Left ventricle myocardium inferior (tissue), 1 donor: ENCODE data around the gene MAN2B1. TPM values are rescaled to one million over a fixed set of nuclear protein-coding genes. Genes with fewer than 3 reads are reported as not detected.

ENCODE experiments used
- DNase-seq: peaks from one replicate; pipeline ENCODE4 v3.0.0-alpha.2; 2020
- H3K27ac ChIP-seq: fragments of 200-600 bp; replicated peaks from 2 replicates; pipeline ENCODE4 v1.8.0; 2021
- H3K27me3 ChIP-seq: fragments of 200-600 bp; 2 replicates; pipeline ENCODE4 v1.8.0; 2021; ENCODE audit warnings: low read depth
- H3K36me3 ChIP-seq: fragments of 200-600 bp; 2 replicates; pipeline ENCODE4 v1.8.0; 2021
- H3K4me1 ChIP-seq: fragments of 200-600 bp; 2 replicates; pipeline ENCODE4 v1.8.0; 2021
- H3K4me3 ChIP-seq: fragments of 200-600 bp; 2 replicates; pipeline ENCODE4 v1.8.0; 2021; ENCODE audit warnings: mild to moderate bottlenecking, moderate library complexity
- H3K9me3 ChIP-seq: fragments of 200-600 bp; replicated peaks from 2 replicates; pipeline ENCODE4 v1.8.0; 2021
- CTCF ChIP-seq: fragments of 200-600 bp; IDR thresholded peaks from 2 replicates; pipeline ENCODE4 v1.8.0; 2021; ENCODE audit warnings: antibody characterized with exemption, mild to moderate bottlenecking, borderline replicate concordance
- intact Hi-C: fragments of 100-400 bp; cut with micrococcal nuclease; formaldehyde crosslinking; loops from one replicate; pipeline ENCODE4 v1.11.0; 2022
- total RNA-seq: library from RNA; stranded (reverse); fragmentation: NEBNext Ultra II Directional; extraction: Animal tissue kit (Norgen Biotek cat#: 25700); gene quantifications from one replicate; pipeline ENCODE4 v1.2.1, GENCODE V29; 2021
- donor health status: DM: no; HTN: yes; CAD: no; lungs with severe emphysema.

Gene MAN2B1
- total RNA-seq, 1 donor from 2014 or later: 26.7 TPM

GRCh38 chr19:12695997-12696365 lies 29.4 kb upstream of the MAN2B1 start:
- peak overlapping the region; percentile 92 for H3K27ac ChIP-seq
- no peak for TF ChIP-seq CTCF
- H3K4me1 ChIP-seq: peaks cover 23% of the 10 kb centered on the region
- intact Hi-C loops: no loop called here
- H3K9me3 ChIP-seq: no peaks in the 10 kb centered on the region
- H3K27me3 ChIP-seq: no peaks in the 10 kb centered on the region
- peaks cover 23% of the 10 kb centered on the region for H3K36me3 ChIP-seq
- H3K4me3 ChIP-seq: peak overlapping the region; percentile 77
- no peak for DNase-seq

- H3K4me3 ChIP-seq: peak overlapping the region; percentile 77
- intact Hi-C loops: no loop called here
Measured at GRCh38 chr19:12695514-12695913, 29.0 kb upstream of the MAN2B1 start.

GRCh38 chr19:12695096-12695495 lies 28.6 kb upstream of the MAN2B1 start:
- TF ChIP-seq CTCF: no peak
- intact Hi-C loops: no loop called here
- no peak overlapping the region for H3K4me3 ChIP-seq

More at GRCh38 chr19:12695514-12695913, 29.0 kb upstream of the MAN2B1 start:
- Histone ChIP-seq H3K27me3 (no peaks in the 10 kb centered on the region), H3K4me1 (peaks cover 23% of the 10 kb centered on the region), H3K27ac (no peak overlapping the region), H3K36me3 (peaks cover 18% of the 10 kb centered on the region), H3K9me3 (no peaks in the 10 kb centered on the region)
- no peak for TF ChIP-seq CTCF
- DNase-seq: no peak

GRCh38 chr19:12694641-12695040 lies 28.1 kb upstream of the MAN2B1 start:
- Histone ChIP-seq H3K4me3 (no peak overlapping the region), H3K27ac (no peak overlapping the region), H3K36me3 (peaks cover 9% of the 10 kb centered on the region), H3K4me1 (peaks cover 23% of the 10 kb centered on the region), H3K9me3 (no peaks in the 10 kb centered on the region), H3K27me3 (no peaks in the 10 kb centered on the region)
- no peak for DNase-seq
- no peak for TF ChIP-seq CTCF
- intact Hi-C loops: no loop called here

More at GRCh38 chr19:12695096-12695495, 28.6 kb upstream of the MAN2B1 start:
- H3K9me3 ChIP-seq: no peaks in the 10 kb centered on the region
- no peak for DNase-seq
- peaks cover 14% of the 10 kb centered on the region for H3K36me3 ChIP-seq
- no peak overlapping the region for H3K27ac ChIP-seq
- no peaks in the 10 kb centered on the region for H3K27me3 ChIP-seq
- peaks cover 23% of the 10 kb centered on the region for H3K4me1 ChIP-seq

- intact Hi-C loops: no loop called here
- Histone ChIP-seq H3K4me3 (no peak overlapping the region), H3K9me3 (no peaks in the 10 kb centered on the region), H3K36me3 (peaks cover under 1% of the 10 kb centered on the region), H3K27ac (no peak overlapping the region), H3K4me1 (peaks cover 23% of the 10 kb centered on the region), H3K27me3 (no peaks in the 10 kb centered on the region)
- no peak for DNase-seq
- TF ChIP-seq CTCF: no peak
Measured at GRCh38 chr19:12692960-12693359, 26.4 kb upstream of the MAN2B1 start.
